ENCODE data around the gene KPNA1.
"Not testable (repeated sequence)": the region's sequence is repeated elsewhere in the genome, so short reads cannot be mapped to it uniquely, and the experiment has no call there.

KPNA1 gene

DNA sequence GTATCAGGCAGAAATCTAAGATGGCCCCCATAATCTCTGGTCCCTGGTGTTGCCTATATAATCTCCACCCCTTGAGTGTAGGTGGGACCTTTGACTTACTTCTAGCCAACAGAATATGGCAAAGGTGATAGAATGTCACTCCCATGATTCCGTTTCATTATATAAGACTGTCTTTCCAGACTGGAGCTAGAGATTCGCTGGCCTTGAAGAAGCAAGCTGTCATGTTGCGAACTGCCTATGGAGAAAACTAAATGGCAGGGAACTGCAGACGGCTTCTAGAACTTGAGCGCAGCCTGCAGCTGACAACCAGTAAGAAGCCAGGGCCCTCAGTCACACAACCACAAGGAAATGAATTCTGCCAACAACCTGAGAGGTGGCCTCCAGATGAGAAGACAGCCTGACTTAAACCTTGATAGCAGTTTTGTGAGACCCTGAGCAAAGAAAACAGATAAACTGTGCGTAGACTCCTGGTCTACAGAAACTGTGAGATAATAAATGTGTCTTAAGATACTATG lies 2.2 kb upstream of the KPNA1 start:
- DNase-seq, result no peak

GRCh38 chr3:122515870-122516269 lies 1.1 kb upstream of the KPNA1 start:
- DNase-seq, result no peak

DNA sequence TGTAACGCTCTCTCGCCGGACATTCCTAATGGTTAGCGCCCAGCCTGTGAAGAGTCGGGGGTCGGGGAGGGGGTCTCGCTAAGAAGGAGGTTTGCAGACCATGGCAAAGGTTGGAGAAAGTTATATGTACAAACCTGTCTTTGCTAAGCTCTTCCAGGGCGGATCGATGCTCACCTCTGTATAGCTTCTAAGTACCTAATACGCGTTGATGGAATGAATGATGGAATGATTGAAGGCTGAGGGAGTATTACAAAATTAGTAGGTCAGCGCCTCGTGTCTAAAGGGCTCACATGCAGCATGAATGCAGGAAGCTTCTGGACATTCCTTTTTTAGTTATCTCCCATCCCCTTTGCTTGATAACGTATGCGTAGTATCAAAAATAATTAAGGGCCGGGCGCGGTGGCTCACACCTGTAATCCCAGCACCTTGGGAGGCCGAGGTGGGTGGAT lies 305 bp upstream of the KPNA1 start:
- DNase-seq, result no peak

GRCh38 chr3:122513386-122514122 lies 1.2 kb downstream of the KPNA1 start:
- no peak for DNase-seq

DNA sequence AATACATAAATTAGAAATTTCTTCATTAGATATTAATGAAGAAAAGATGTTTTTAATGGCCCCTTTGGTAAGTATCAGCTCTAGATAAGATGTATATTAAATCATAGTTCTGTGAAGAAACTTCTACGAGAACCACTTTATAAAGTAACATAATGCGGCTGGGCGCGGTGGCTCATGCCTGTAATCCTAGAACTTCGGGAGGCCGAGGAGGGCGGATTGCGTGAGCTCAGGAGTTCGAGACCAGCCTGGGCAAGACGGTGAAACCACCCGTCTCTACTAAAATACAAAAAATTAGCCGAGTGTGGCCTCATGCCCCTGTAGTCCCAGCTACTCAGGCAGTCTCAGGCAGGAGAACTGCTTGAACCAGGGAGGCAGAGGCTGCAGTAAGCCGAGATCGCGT lies 2.5 kb downstream of the KPNA1 start:
- DNase-seq, result no peak

DNA sequence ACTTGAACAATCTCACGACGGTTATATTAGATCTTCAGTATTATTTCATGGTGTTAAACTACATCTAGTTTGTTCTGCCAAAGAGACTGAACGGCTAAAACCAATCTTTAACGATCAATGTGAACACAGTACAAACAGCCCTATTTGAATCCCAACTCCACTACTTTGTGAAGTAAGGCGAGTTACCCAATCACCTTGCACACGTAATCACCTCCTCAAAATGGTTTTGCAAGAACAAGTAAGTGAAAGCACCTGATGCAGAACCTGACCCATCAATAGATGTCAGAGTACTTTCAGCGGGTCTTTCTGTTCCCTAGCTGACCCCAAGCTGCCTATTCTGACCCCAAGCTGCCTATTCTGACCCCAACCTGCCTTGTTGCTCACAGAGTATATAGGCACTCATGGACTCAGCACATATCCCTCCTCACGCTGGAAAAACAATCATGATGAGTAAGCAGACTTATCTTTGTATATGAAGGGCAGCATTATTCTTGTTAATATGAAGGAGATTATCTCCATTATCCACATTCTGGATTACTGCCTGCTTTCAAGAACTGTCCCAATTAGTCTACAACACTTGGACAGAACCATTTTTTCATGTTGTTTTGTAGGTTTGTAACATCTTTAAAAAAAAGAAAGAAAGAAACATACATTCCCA lies 3.7 kb downstream of the KPNA1 start:
- DNase-seq, result no peak

DNA sequence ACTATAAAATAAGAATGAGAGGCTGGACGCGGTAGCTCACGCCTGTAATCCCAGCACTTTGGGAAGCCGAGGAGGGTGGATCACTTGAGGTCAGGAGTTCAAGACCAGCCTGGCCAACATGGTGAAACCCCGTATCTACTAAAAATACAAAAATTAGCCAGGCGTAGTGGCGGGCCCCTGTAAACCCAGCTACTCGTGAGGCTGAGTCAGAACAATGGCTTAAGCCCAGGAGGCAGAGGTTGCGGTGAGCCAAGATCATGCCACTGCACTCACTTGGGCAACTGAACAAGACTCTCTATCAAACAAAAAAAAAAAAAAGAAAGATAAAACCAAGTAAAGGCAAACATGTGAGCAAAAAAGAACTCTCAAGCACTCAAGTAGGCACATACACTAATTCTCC lies 5.8 kb downstream of the KPNA1 start:
- not testable (repeated sequence) for DNase-seq

DNA sequence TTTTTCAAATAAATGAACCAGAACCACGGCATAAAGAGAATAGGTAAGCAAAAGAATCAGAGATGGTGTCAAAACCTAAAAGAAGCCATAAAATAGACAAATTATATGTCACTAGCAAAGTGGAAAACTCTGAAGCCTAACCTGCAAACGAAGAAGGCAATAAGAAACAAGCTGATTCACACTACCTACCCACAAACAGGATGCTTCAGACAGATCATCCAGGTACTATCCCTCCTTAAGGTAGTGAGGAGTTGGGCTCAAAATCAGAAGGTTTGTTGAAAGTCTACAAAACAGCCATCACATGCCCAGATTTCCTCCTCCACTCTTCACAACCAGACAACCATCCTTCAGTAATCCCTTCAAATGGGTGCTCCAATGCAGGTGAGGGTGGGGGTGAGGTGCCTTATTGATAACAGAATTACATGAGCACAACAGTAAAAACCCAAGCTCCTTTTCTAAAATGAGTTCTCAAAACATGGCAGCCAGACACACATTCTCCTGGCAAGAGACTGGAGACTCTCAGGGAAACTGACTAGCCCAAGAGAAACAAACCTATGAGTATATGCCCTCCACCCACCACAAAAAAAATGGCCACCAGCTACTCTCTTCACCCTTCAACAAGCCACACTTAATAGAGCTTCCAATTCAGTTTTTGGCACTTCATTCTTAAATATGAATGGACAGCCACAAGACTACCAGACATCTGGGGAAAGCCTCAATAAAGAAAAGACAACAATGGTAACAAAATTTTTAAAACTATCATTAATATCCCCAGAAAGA lies 6.4 kb downstream of the KPNA1 start:
- DNase-seq, result no peak

GRCh38 chr3:122506450-122506849 lies 8.3 kb downstream of the KPNA1 start:
- no peak for DNase-seq

GRCh38 chr3:122505676-122506075 lies 9.1 kb downstream of the KPNA1 start:
- DNase-seq, result no peak

DNA sequence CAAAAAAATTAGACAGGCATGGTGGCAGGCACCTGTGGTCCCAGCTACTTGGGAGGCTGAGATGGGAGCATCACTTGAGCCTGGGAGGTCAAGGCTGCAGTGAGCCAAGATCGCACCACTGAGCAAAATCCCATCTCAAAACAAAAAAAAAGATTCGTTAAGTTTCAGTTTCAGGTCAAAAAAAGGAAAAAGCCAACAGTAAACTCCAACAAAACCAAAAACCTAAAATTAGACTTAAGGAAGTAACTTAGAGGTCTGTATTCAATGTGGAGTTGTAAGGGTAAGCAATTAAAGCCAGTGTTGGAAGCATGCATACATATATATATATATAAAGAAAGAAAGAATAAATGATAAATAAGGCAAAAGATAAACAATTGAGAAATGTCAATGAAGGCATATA lies 11.8 kb downstream of the KPNA1 start:
- no peak for DNase-seq

DNA sequence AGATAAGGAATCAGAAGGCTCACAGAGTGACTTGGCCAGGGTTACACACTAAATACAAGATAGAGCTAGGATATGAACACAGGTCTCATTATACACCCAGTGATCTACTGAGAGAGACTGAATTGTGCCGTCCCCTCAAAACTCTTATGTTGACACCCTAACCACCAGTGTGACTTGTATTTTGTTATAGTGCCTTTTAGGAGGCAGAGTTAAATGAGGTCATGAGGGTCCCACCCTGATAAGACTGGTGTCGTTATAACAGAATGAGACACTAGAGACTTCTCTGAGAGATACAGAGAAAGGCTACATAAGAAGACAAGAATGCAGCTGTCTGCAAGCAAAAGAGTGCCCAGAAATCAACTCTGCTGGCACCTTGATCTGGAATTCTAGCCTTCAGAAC lies 12.6 kb downstream of the KPNA1 start:
- no peak for DNase-seq

GRCh38 chr3:122500964-122501363 lies 13.8 kb downstream of the KPNA1 start:
- DNase-seq, result not testable (repeated sequence)

DNA sequence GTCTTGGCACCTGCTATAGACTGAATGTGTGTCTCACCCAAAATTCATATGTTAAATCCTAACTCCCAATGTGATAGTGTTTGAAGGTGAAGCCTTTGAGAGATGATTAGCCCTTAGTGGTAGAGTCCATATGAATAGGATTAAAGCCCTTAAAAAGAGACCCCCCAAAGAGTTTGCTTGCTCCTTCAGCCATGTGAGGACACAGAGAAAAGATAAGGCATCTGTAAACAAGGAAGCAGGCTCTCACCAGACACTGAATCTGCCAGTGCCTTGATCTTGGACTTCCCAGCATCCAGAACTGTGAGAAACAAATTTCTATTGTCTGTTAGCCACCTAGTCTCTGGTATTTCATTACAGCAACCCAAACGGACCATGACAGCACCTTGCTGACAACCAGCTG lies 16.6 kb downstream of the KPNA1 start:
- DNase-seq, result no peak

GRCh38 chr3:122497425-122497824 lies 17.3 kb downstream of the KPNA1 start:
- DNase-seq, result no peak

DNA sequence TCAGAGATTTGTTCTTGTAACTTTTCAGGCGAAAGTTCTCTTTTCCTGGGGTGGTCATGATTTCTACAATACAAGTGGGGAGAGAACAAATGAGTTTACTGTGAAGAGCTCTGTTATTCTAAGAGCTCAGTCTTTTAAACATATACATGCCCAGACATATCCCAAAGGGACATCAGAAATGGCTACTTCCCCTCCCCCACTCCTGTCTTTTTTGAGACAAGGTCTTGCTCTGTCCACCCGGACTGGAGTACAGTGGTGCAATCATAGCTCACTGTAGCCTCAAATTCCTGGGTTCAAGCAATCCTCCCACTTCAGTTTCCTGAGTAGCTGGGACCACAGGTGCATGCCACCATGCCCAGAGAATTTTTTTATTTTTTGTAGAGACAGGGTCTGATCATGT lies 18.2 kb downstream of the KPNA1 start:
- DNase-seq, result no peak

GRCh38 chr3:122493296-122493695 lies 21.4 kb downstream of the KPNA1 start:
- no peak for DNase-seq

DNA sequence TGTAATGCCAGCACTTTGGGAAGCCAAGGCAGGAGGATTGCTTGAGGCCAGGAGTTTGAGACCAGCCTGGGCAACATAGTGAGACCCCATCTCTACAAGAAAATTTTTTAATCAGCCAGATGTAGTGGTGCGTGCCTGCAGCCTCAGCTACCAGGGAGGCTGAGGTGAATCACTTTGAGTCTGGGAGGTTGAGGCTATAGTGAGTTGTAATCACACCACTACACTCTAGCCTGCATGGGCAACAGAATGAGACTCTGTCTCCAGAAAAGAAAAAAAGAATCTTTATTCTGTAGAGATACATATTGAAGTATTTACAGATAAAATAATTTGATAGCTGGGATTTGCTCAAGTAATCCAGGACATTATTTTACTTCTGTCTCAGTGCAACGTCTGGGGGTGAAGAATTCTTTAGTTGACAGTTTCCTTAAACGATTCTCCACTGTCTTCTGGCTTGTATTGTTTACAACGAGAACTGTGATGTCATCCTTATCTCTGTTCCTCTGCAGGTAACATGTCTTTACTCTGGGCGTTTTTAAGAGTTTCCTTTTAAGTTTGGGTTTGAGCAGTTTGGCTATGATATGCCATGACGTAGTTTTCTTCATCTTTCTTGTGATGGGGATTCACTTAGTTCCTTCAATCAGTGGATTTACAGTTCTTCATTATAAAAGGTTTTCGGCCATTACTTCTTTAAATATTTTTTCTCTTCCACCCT lies 26.3 kb downstream of the KPNA1 start:
- no peak for DNase-seq

GRCh38 chr3:122484985-122485384 lies 29.8 kb downstream of the KPNA1 start:
- no peak for DNase-seq

DNA sequence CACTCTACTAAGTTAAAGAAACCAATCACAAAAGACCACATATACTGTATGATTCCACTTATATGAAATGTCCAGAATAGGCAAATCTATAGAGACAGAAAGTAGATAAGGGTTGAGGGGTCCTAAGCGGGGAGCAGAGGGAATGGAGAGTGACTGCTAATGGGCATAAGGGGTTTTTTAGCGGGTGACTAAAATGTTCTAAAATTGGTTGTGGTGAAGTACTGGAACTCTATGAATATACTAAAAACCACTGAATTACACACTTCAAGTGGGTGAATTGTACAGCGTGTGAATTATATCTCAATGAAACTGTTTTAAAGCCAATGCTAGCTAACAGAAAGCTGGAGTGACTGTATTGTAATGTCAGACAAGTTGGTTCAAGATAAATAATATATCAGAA lies 33.3 kb downstream of the KPNA1 start:
- DNase-seq, result no peak

DNA sequence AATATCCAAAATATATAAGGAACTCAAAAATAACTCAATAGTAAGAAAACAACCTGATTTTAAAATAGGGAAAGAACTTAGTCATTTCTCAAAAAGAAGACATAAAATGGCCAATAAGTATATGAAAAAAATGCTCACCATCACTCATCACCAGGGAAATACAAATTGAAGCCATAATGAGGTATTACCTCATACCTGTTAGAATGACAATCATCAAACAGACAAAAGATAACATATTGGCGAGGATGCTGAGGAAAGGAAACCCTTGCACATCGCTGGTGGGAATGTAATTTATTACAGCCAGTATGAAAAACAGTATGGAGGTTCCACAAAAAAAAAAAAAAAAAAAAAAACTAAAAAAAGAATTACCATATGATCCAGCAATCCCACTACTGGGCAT lies 38.2 kb downstream of the KPNA1 start:
- DNase-seq, result no peak

- DNase-seq, result no peak
These were observed 39.4 kb downstream of the KPNA1 start for GRCh38 chr3:122475316-122475715.

- DNase-seq, result no peak
These were observed 45.1 kb downstream of the KPNA1 start for GRCh38 chr3:122469659-122470058.
